HL-60 (cell line): ENCODE measurements around the gene FARP2.

Experiments
- DNase-seq, 2 experiments: peaks; one replicate each; pipeline ENCODE4 v3.0.0-alpha.2; 2010 to 2020; ENCODE audit warnings: low read depth in 1 of 2, low spot score in 1 of 2
- H3K27ac ChIP-seq: fragments of 250-450 bp; sonication (Bioruptor Pico); replicated peaks from 2 replicates; pipeline ENCODE4 v1.5.1; 2020; ENCODE audit warnings: mild to moderate bottlenecking, moderate library complexity
- H3K27me3 ChIP-seq: fragments of 250-450 bp; sonication (Bioruptor Pico); 2 replicates; pipeline ENCODE4 v1.5.1; 2021; ENCODE audit warnings: mild to moderate bottlenecking, moderate library complexity; ENCODE audit not compliant: insufficient read depth, poor library complexity, severe bottlenecking
- H3K4me3 ChIP-seq: replicated peaks from 2 replicates; pipeline ENCODE4 v1.5.1; 2011; ENCODE audit warnings: mild to moderate bottlenecking, control low read depth, low read length; ENCODE audit not compliant: insufficient read depth
- CTCF ChIP-seq: IDR thresholded peaks from one replicate; pipeline ENCODE4 v1.5.1; 2011; ENCODE audit warnings: low read length, control low read depth, inconsistent platforms; ENCODE audit not compliant: insufficient read depth
- GABPA ChIP-seq: IDR thresholded peaks from 2 replicates; pipeline ENCODE4 v1.6.1; 2012; ENCODE audit warnings: low read depth
- POLR2AphosphoS5 ChIP-seq: IDR thresholded peaks from 2 replicates; pipeline ENCODE4 v1.6.1; 2012; ENCODE audit warnings: low read depth
- REST ChIP-seq: IDR thresholded peaks from 2 replicates; pipeline ENCODE4 v1.6.1; 2012; ENCODE audit warnings: low read depth; ENCODE audit not compliant: insufficient replicate concordance
- SPI1 ChIP-seq: IDR thresholded peaks from 2 replicates; pipeline ENCODE4 v1.6.1; 2012; ENCODE audit warnings: low read depth, mild to moderate bottlenecking, borderline replicate concordance

The FARP2 gene

DNA sequence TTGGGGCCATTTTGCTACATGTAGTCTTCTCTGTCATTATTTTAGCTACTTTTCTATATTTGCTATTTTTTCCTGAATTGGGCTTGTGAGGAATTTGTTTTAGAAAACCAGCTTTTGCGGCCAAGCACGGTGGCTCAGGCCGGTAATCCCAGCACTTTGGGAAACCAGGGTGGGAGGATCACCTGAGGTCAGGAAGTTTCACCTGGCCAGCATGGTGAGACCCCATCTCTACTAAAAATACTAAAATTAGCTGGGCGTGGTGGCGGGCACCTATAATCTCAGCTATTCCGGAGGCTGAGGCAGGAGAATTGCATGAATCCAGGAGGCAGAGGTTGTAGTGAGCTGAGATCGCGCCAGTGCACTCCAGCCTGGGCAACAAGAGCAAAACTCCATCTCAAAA lies 35.7 kb upstream of the FARP2 start:
- H3K27ac ChIP-seq, result no peak overlapping the region
- no peak for DNase-seq
- H3K4me3 ChIP-seq, result no peak overlapping the region
- H3K27me3 ChIP-seq, result no peaks in the 10 kb centered on the region
- TF ChIP-seq SPI1 (no peak), REST (no peak), CTCF (no peak), GABPA (no peak), POLR2AphosphoS5 (no peak)

DNA sequence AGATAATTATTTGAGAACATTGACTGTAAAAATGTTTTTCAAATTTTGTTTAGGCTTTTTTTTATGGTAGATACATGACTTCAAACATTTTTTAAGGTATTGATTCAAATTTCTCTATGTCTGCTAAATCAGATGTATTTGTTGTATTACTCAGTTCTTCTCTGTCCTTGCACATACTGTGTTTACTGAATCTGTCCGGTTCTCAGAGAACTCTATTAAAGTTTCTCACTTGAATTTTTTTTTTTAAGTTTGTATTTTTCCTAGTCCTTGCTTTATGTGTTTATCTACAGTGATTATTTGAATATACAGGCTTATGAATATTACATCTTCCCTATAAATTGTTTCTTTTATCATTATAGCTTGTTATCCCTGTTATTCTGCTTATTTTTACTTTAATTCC lies 35.1 kb upstream of the FARP2 start:
- Histone ChIP-seq H3K4me3 (no peak overlapping the region), H3K27ac (no peak overlapping the region), H3K27me3 (no peaks in the 10 kb centered on the region)
- TF ChIP-seq GABPA (no peak), REST (no peak), POLR2AphosphoS5 (no peak), CTCF (no peak), SPI1 (no peak)
- DNase-seq, result no peak

DNA sequence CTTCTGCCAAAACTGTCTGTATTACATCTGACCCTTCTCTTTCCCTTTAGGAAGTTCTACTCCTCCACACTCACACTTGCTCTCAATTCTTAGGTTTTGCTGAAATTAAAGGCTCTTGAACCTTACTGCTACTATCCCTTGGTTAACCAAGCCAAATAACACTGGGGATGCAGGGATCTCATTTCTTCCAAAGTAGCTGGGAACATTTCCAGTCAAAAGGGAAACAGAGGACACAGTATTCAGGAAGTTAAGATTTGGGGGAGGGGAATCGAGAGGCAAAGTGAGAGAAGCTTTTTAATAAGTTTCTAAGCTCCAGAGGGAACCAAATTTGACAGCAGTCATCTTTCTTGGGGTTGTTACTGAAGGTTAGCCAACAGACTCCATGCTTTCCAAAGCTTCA lies 34.2 kb upstream of the FARP2 start:
- Histone ChIP-seq H3K4me3 (no peak overlapping the region), H3K27ac (peak overlapping the region; percentile 24; the same call in 1 of the 2 replicates), H3K27me3 (no peaks in the 10 kb centered on the region)
- DNase-seq, result no peak
- TF ChIP-seq GABPA, result no peak
- no peak for TF ChIP-seq SPI1
- no peak for TF ChIP-seq POLR2AphosphoS5
- no peak for TF ChIP-seq REST
- no peak for TF ChIP-seq CTCF
